ENCODE data around the gene CSPG4. TPM values are rescaled to one million over a fixed set of nuclear protein-coding genes. Genes with fewer than 3 reads are reported as not detected.

The CSPG4 gene
- total RNA-seq, 1 experiment from 2014 or later: 2.0 TPM

DNA sequence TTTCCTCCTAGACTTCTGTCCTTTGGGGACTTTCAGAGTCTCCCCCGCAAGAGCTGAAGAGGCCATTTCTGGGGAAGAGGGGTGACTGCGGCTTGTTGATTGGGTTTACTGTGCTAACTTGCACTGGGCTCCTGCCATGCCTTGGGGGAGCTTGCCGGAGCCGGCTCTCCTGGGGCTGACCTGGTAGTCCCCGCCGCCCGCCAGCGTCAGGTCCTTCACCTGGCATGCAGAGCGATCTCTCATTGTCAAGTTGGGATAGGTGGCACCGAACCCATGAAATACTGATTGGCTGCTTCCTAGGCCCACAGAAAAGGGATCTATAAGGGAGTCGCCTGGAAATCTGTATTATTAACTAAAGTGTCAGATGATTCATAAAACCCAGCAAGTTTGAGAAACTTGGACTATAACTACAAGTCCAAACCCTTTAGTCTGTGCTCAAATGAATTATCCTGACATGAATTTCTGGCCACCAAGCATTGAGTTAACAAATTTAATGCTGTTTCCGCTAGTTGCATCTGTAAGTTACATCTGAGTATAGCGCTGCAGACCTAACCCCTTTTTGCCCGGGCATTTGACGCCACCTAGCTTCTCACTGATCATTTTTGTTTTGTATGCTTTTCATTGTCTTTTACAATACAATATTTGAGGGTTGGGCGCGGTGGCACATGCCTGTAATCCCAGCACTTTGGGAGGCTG lies 72.0 kb downstream of the CSPG4 start:
- H2BK120ac ChIP-seq (ENCODE audit: low read depth, low read length, poor library complexity, severe bottlenecking): no peak overlapping the region
- H3K79me1 ChIP-seq (ENCODE audit: insufficient read depth, low read depth, low read length, poor library complexity, severe bottlenecking): peaks cover 9% of the 10 kb centered on the region
- H2BK15ac ChIP-seq (ENCODE audit: low read depth, low read length): no peak overlapping the region
- no peaks in the 10 kb centered on the region for H3K4me1 ChIP-seq (ENCODE audit: insufficient read depth, low read length)
- Mint-ChIP-seq H3K36me3 (ENCODE audit: insufficient read depth in 1 of 3, low read depth in 3 of 3) (peaks cover 0 to 10% (median 3%) of the 10 kb centered on the region in 3 experiments; a peak in 3 of 7 replicates), H3K27ac (peak overlapping the region; percentile 83 to 92 (median 90)), H3K4me3 (peak overlapping the region; percentile 92 to 93), H3K9me3 (no peaks in the 10 kb centered on the region), H3K27me3 (ENCODE audit: low read depth) (peaks cover 9% of the 10 kb centered on the region), H3K4me1 (peaks cover 21 to 32% of the 10 kb centered on the region in 2 experiments)
- H2BK5ac ChIP-seq (ENCODE audit: insufficient read length, low read length): no peak overlapping the region
- no peak overlapping the region for H2BK20ac ChIP-seq (ENCODE audit: low read depth, low read length, poor library complexity, severe bottlenecking)
- TF ChIP-seq, protein P1, sequence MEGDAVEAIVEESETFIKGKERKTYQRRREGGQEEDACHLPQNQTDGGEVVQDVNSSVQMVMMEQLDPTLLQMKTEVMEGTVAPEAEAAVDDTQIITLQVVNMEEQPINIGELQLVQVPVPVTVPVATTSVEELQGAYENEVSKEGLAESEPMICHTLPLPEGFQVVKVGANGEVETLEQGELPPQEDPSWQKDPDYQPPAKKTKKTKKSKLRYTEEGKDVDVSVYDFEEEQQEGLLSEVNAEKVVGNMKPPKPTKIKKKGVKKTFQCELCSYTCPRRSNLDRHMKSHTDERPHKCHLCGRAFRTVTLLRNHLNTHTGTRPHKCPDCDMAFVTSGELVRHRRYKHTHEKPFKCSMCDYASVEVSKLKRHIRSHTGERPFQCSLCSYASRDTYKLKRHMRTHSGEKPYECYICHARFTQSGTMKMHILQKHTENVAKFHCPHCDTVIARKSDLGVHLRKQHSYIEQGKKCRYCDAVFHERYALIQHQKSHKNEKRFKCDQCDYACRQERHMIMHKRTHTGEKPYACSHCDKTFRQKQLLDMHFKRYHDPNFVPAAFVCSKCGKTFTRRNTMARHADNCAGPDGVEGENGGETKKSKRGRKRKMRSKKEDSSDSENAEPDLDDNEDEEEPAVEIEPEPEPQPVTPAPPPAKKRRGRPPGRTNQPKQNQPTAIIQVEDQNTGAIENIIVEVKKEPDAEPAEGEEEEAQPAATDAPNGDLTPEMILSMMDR (conservative IDR thresholded peaks at IDR 0.05): peak; percentile 24; the same call in 1 of the 3 replicates
- peaks cover 20% of the 10 kb centered on the region; the same call in 1 of the 2 replicates for H3K79me2 ChIP-seq (ENCODE audit: insufficient read depth, low read length)
- no peak overlapping the region for H3K56ac ChIP-seq (ENCODE audit: insufficient read length, low read depth, low read length)
- H2BK12ac ChIP-seq (ENCODE audit: insufficient read length, low read depth, low read length): no peak overlapping the region
- H3K18ac ChIP-seq (ENCODE audit: insufficient read length, low read depth, low read length): peak overlapping the region; percentile 55
- no peak overlapping the region for H4K91ac ChIP-seq (ENCODE audit: insufficient read length, low read depth, low read length)
- no peak overlapping the region for H3K23ac ChIP-seq (ENCODE audit: insufficient read length, low read depth, low read length)
- H3K14ac ChIP-seq (ENCODE audit: insufficient read depth, low read length): peak overlapping the region; percentile 70; the same call in 1 of the 2 replicates
- no peak overlapping the region for H3T11ph ChIP-seq (ENCODE audit: low read length)
- no peaks in the 10 kb centered on the region for H3K27me3 ChIP-seq (ENCODE audit: insufficient read depth, low read length)
- H4K5ac ChIP-seq (ENCODE audit: insufficient read length, low read depth, low read length): no peak overlapping the region
- no peak for DNase-seq
- H3K23me2 ChIP-seq (ENCODE audit: insufficient read length, low read depth, low read length, poor library complexity, severe bottlenecking): peaks cover 15% of the 10 kb centered on the region
- peak overlapping the region; percentile 73 for H3K9ac ChIP-seq (ENCODE audit: extremely low read depth, insufficient read length, low read length)
- H4K20me1 ChIP-seq (ENCODE audit: control insufficient read depth, insufficient read depth, insufficient read length): no peaks in the 10 kb centered on the region
- peak overlapping the region; percentile 71 for H3K4me2 ChIP-seq (ENCODE audit: insufficient read depth, insufficient read length, low read length)
- H3K27ac ChIP-seq (ENCODE audit: insufficient read length, low read depth, low read length): peak overlapping the region; percentile 75
- no peak overlapping the region for H2AK5ac ChIP-seq (ENCODE audit: insufficient read length, low read length)
- H2AFZ ChIP-seq (ENCODE audit: low read length): no peak overlapping the region
- no peak overlapping the region for H3K4ac ChIP-seq (ENCODE audit: low read depth, low read length)
- no CpG with 5 or more reads among the region's 17 CpGs for WGBS (ENCODE audit: extremely low coverage, insufficient read length, low lambda C conversion rate)
- H3K9me3 ChIP-seq (ENCODE audit: control insufficient read depth, low read depth, low read length): no peaks in the 10 kb centered on the region
- H4K8ac ChIP-seq (replicated peaks; ENCODE audit: insufficient read length, low read depth, low read length): no peak overlapping the region

Measured in H9 (cell line).